ENCODE data around the gene SLC39A3. TPM values are rescaled to one million over a fixed set of nuclear protein-coding genes. Genes with fewer than 3 reads are reported as not detected.

Gene SLC39A3
- 23.1 and 28.7 TPM in 2 replicates for total RNA-seq

GRCh38 chr19:2739602-2740313, at the start of gene SLC39A3:
TSS of gene SLC39A3 (minus strand) at chr19:2740017. CDS start at chr19:2737257, 2,760 bp downstream.

GRCh38 chr19:2785244-2785997, 45.6 kb upstream of the SLC39A3 start, which contains the start of gene THOP1:
TSS of gene THOP1 (plus strand) at chr19:2785503. CDS start at chr19:2785663, 160 bp downstream.

GRCh38 chr19:2782936-2783780, 43.3 kb upstream of the SLC39A3 start, which contains the start of gene SGTA:
TSS of gene SGTA (minus strand) at chr19:2783273. CDS start at chr19:2769068, 14,205 bp downstream.

GRCh38 chr19:2720777-2721569, 18.8 kb downstream of the SLC39A3 start, which contains the start of gene DIRAS1:
TSS of gene DIRAS1 (minus strand) at chr19:2721372. CDS start at chr19:2717806, 3,566 bp downstream.

GRCh38 chr19:2702170-2703076, 37.4 kb downstream of the SLC39A3 start, which contains the start of gene GNG7:
TSS of gene GNG7 (minus strand) at chr19:2702694. CDS start at chr19:2520688, 182,006 bp downstream.

Other genes with a start within 250 kb of the SLC39A3 start
- under 0.01 TPM in 2 replicates for gene GNG7, start 37.3 kb downstream of the SLC39A3 start, total RNA-seq
- gene DIRAS1, start 18.6 kb downstream of the SLC39A3 start, total RNA-seq: 0.78 and 3.7 TPM in 2 replicates
- gene SGTA, start 43.3 kb upstream of the SLC39A3 start, total RNA-seq: 47.0 and 53.6 TPM in 2 replicates
- 117 and 131 TPM in 2 replicates for gene THOP1, start 45.5 kb upstream of the SLC39A3 start, total RNA-seq
- gene ZNF554, start 79.9 kb upstream of the SLC39A3 start, total RNA-seq: 1.6 and 2.9 TPM in 2 replicates
- gene ZNF555, start 101.5 kb upstream of the SLC39A3 start, total RNA-seq: 4.0 and 4.3 TPM in 2 replicates
- gene ZNF556, start 127.3 kb upstream of the SLC39A3 start, total RNA-seq: not detected in 2 replicates
- gene ZNF57, start 160.9 kb upstream of the SLC39A3 start, total RNA-seq: 4.4 and 5.1 TPM in 2 replicates
- 3.3 and 4.1 TPM in 2 replicates for gene ZNF77, start 205.0 kb upstream of the SLC39A3 start, total RNA-seq
- gene TLE6, start 237.5 kb upstream of the SLC39A3 start, total RNA-seq: 0.73 TPM in 1 of 2 replicates, not detected in the other